Breast epithelium (tissue), 3 donors: ENCODE data around the gene TIGIT.

Experiments
- CTCF ChIP-seq, 3 donors: fragments of 450-650 bp; IDR thresholded peaks; one replicate each; pipeline ENCODE4 v1.5.1; 2016 to 2017; ENCODE audit warnings: antibody characterized with exemption in 3 of 3, mild to moderate bottlenecking in 3 of 3, moderate library complexity in 3 of 3
- POLR2A ChIP-seq: fragments of 450-650 bp; IDR thresholded peaks from one replicate; pipeline ENCODE4 v1.6.1; 2016; ENCODE audit warnings: antibody characterized with exemption, mild to moderate bottlenecking, moderate library complexity

GRCh38 chr3:114356525-114356924 lies 62.7 kb downstream of the TIGIT start:
- TF ChIP-seq POLR2A (no peak), CTCF (IDR thresholded peaks at IDR 0.05) (no peak)
